HCT116 (cell line): ENCODE measurements around the gene MAPK1.

Experiments
- CEBPB ChIP-seq: IDR thresholded peaks from 2 replicates; pipeline ENCODE4 v1.6.1; 2012; ENCODE audit warnings: low read depth
- EGR1 ChIP-seq: IDR thresholded peaks from 2 replicates; pipeline ENCODE4 v1.6.1; 2012; ENCODE audit warnings: low read depth
- EZH2phosphoT487 ChIP-seq: fragments of 200-600 bp; IDR thresholded peaks from 2 replicates; pipeline ENCODE4 v1.6.1; 2018; ENCODE audit warnings: antibody characterized with exemption, borderline replicate concordance
- JUND ChIP-seq: IDR thresholded peaks from 2 replicates; pipeline ENCODE4 v1.6.1; 2012
- POLR2A ChIP-seq: IDR thresholded peaks from 2 replicates; pipeline ENCODE4 v1.7.0; 2011; ENCODE audit warnings: borderline replicate concordance; ENCODE audit not compliant: insufficient read depth, insufficient read length; ENCODE audit errors: extremely low read depth
- RAD21 ChIP-seq: IDR thresholded peaks from 2 replicates; pipeline ENCODE4 v1.6.1; 2012; ENCODE audit warnings: low read depth, mild to moderate bottlenecking
- SIN3A ChIP-seq: IDR thresholded peaks from 2 replicates; pipeline ENCODE4 v1.6.1; 2012; ENCODE audit warnings: low read depth
- TF ChIP-seq, protein P1 (sequence below), 3 experiments: fragments of 200-600 bp in 1 of 3; sonication (generic) in 1 of 3; IDR thresholded peaks in 2 of 3; conservative IDR thresholded peaks in 1 of 3; 2 replicates each; pipeline ENCODE4 v1.5.1; 2012 to 2017; ENCODE audit warnings: low read depth in 2 of 3, low read length in 2 of 3, antibody characterized with exemption in 1 of 3, borderline replicate concordance in 1 of 3, control low read depth in 1 of 3, mild to moderate bottlenecking in 1 of 3, mixed read lengths in 1 of 3, mixed run types in 1 of 3, moderate library complexity in 1 of 3; ENCODE audit not compliant: insufficient read depth in 1 of 3
- TF ChIP-seq, protein P2 (sequence below): IDR thresholded peaks from 2 replicates; pipeline ENCODE4 v1.6.1; 2012
- TF ChIP-seq, protein P3 (sequence below): IDR thresholded peaks from 2 replicates; pipeline ENCODE4 v1.6.1; 2012

DNA sequence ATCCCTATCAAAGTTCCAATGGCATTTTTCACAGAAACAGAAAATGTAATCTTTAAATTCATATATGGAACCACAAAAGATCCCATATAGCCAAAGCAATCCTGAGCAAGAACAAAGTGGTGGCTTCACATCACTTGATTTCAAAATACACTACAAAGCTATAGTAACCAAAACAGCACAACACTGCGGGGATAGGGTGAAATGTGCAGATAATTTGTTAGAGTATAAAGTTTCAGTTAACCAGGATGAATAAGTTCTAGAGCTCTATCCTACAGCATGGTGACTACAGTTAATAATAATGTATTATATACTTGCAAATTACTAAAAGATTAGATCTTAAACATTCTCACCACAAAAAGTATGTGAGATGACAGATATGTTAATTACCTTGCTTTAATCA, 55.5 kb downstream of the MAPK1 start:
- TF ChIP-seq POLR2A (no peak), RAD21 (no peak), EZH2phosphoT487 (no peak), SIN3A (no peak), EGR1 (no peak), CEBPB (no peak), JUND (no peak)
- TF ChIP-seq, protein P1, sequence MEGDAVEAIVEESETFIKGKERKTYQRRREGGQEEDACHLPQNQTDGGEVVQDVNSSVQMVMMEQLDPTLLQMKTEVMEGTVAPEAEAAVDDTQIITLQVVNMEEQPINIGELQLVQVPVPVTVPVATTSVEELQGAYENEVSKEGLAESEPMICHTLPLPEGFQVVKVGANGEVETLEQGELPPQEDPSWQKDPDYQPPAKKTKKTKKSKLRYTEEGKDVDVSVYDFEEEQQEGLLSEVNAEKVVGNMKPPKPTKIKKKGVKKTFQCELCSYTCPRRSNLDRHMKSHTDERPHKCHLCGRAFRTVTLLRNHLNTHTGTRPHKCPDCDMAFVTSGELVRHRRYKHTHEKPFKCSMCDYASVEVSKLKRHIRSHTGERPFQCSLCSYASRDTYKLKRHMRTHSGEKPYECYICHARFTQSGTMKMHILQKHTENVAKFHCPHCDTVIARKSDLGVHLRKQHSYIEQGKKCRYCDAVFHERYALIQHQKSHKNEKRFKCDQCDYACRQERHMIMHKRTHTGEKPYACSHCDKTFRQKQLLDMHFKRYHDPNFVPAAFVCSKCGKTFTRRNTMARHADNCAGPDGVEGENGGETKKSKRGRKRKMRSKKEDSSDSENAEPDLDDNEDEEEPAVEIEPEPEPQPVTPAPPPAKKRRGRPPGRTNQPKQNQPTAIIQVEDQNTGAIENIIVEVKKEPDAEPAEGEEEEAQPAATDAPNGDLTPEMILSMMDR (IDR thresholded peaks at IDR 0.05 in 2 of 3, conservative IDR thresholded peaks at IDR 0.05 in 1 of 3; ENCODE audit: borderline replicate concordance in 1 of 3, insufficient read depth in 1 of 3, low read depth in 2 of 3, low read length in 2 of 3): no peak
- TF ChIP-seq, protein P2, sequence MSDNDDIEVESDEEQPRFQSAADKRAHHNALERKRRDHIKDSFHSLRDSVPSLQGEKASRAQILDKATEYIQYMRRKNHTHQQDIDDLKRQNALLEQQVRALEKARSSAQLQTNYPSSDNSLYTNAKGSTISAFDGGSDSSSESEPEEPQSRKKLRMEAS: no peak
- TF ChIP-seq, protein P3, sequence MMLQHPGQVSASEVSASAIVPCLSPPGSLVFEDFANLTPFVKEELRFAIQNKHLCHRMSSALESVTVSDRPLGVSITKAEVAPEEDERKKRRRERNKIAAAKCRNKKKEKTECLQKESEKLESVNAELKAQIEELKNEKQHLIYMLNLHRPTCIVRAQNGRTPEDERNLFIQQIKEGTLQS: no peak
